Erythroblast (primary cell): ENCODE data around the gene AP1M1.

Experiments used
- GATA1 ChIP-seq: IDR thresholded peaks from 2 replicates; pipeline ENCODE4 v1.6.1; 2011; ENCODE audit warnings: low read depth, mild to moderate bottlenecking, control low read depth, low read length, moderate library complexity
- POLR2A ChIP-seq: IDR thresholded peaks from 2 replicates; pipeline ENCODE4 v1.6.1; 2011; ENCODE audit warnings: mild to moderate bottlenecking, low read length

- TF ChIP-seq POLR2A, result no peak
- no peak for TF ChIP-seq GATA1
Observed at GRCh38 chr19:16170134-16170533, 27.6 kb upstream of the AP1M1 start.
